Measurements from ENCODE around the gene TMPRSS7. TPM values are rescaled to one million over a fixed set of nuclear protein-coding genes. Genes with fewer than 3 reads are reported as not detected.

TMPRSS7 gene
- polyA plus RNA-seq, 1 donor (not counting 4 experiments of a cell fraction or from before 2014, with no cell fraction given): 0.18 TPM

DNA sequence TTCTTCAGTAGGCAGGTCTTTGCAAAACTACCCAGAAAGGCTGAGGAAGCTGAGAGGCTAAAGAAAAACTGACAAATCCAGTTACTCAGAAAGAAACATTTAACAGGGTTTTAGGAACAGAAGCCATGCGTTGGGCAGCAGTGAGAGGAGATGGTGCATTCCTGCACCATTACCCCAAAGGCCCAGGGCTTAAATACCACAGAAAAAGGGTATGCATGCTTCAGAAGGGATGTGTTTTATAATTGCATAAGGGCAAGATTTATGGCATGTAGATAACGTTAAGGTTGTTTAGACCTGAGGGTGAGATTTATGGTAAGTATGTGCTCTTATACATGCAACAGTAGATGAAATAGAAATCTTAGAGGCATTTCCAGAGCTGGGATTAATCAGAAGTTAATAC is 61.6 kb downstream of the TMPRSS7 start:
- FAIRE-seq (peak; percentile 29), DNase-seq (ENCODE audit: low read depth, low spot score) (no peak)
- dilution Hi-C loops (cut with MboI; ENCODE audit: extremely low pct_ligation_motif_present, low sequenced_read_pairs): no loop called here
- H3K79me2 ChIP-seq (ENCODE audit: control insufficient read depth, insufficient read depth, low read length): peaks cover 50% of the 10 kb centered on the region
- no peak overlapping the region for H3K9ac ChIP-seq (ENCODE audit: control insufficient read depth, extremely low read depth, insufficient read depth, low read length)
- peaks cover 36% of the 10 kb centered on the region for H3K4me1 ChIP-seq (ENCODE audit: control insufficient read depth, extremely low read depth, insufficient read depth, low read length)
- no peaks in the 10 kb centered on the region for H3K9me1 ChIP-seq (ENCODE audit: control insufficient read depth, extremely low read depth, insufficient read depth, low read length)
- no peak overlapping the region for H3K4me3 ChIP-seq (ENCODE audit: control insufficient read depth in 2 of 3, extremely low read depth in 1 of 3, insufficient read depth in 2 of 3, low read depth in 1 of 3, low read length in 3 of 3)
- H3K27me3 ChIP-seq (ENCODE audit: control insufficient read depth, extremely low read depth, insufficient read depth, low read length): no peaks in the 10 kb centered on the region
- no peaks in the 10 kb centered on the region for H4K20me1 ChIP-seq (ENCODE audit: control insufficient read depth, extremely low read depth, insufficient read depth, low read length)
- no peaks in the 10 kb centered on the region for H3K9me3 ChIP-seq (ENCODE audit: control insufficient read depth, low read depth, low read length)
- H3K27ac ChIP-seq (ENCODE audit: control insufficient read depth, insufficient read depth, low read length): peak overlapping the region; percentile 34
- peak overlapping the region; percentile 8 for H3K4me2 ChIP-seq (ENCODE audit: control insufficient read depth, extremely low read depth, insufficient read depth, low read depth, low read length)
- no peak for TF ChIP-seq EZH2 (IDR thresholded peaks at IDR 0.05; ENCODE audit: low read length)
- TF ChIP-seq, protein P1, sequence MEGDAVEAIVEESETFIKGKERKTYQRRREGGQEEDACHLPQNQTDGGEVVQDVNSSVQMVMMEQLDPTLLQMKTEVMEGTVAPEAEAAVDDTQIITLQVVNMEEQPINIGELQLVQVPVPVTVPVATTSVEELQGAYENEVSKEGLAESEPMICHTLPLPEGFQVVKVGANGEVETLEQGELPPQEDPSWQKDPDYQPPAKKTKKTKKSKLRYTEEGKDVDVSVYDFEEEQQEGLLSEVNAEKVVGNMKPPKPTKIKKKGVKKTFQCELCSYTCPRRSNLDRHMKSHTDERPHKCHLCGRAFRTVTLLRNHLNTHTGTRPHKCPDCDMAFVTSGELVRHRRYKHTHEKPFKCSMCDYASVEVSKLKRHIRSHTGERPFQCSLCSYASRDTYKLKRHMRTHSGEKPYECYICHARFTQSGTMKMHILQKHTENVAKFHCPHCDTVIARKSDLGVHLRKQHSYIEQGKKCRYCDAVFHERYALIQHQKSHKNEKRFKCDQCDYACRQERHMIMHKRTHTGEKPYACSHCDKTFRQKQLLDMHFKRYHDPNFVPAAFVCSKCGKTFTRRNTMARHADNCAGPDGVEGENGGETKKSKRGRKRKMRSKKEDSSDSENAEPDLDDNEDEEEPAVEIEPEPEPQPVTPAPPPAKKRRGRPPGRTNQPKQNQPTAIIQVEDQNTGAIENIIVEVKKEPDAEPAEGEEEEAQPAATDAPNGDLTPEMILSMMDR (optimal IDR thresholded peaks at IDR 0.05 in 1 of 3, IDR thresholded peaks at IDR 0.05 in 1 of 3, conservative IDR thresholded peaks at IDR 0.05 in 1 of 3; ENCODE audit: extremely low read depth in 1 of 3, insufficient read depth in 2 of 3, low read length in 3 of 3): no peak
- peaks cover 3 to 8% of the 10 kb centered on the region in 2 experiments for H3K36me3 ChIP-seq (ENCODE audit: control insufficient read depth in 2 of 2, extremely low read depth in 1 of 2, insufficient read depth in 2 of 2, low read length in 2 of 2)
- H2AFZ ChIP-seq (ENCODE audit: control insufficient read depth, low read length): no peak overlapping the region

- peaks cover 45% of the 10 kb centered on the region for H3K4me1 ChIP-seq (ENCODE audit: control insufficient read depth, extremely low read depth, insufficient read depth, low read length)
- DNase-seq (ENCODE audit: low read depth, low spot score) (peak; percentile 94), FAIRE-seq (peak; percentile 99)
- H3K36me3 ChIP-seq (ENCODE audit: control insufficient read depth in 2 of 2, extremely low read depth in 1 of 2, insufficient read depth in 2 of 2, low read length in 2 of 2): peaks cover 4 to 5% of the 10 kb centered on the region in 2 experiments
- peaks cover 43% of the 10 kb centered on the region for H3K79me2 ChIP-seq (ENCODE audit: control insufficient read depth, insufficient read depth, low read length)
- H2AFZ ChIP-seq (ENCODE audit: control insufficient read depth, low read length): no peak overlapping the region
- peaks cover 3% of the 10 kb centered on the region for H3K9me1 ChIP-seq (ENCODE audit: control insufficient read depth, extremely low read depth, insufficient read depth, low read length)
- peak overlapping the region; percentile 36 for H3K4me2 ChIP-seq (ENCODE audit: control insufficient read depth, extremely low read depth, insufficient read depth, low read depth, low read length)
- peak overlapping the region; percentile 33 for H3K27ac ChIP-seq (ENCODE audit: control insufficient read depth, insufficient read depth, low read length)
- H3K9me3 ChIP-seq (ENCODE audit: control insufficient read depth, low read depth, low read length): no peaks in the 10 kb centered on the region
- H3K27me3 ChIP-seq (ENCODE audit: control insufficient read depth, extremely low read depth, insufficient read depth, low read length): no peaks in the 10 kb centered on the region
- no peaks in the 10 kb centered on the region for H4K20me1 ChIP-seq (ENCODE audit: control insufficient read depth, extremely low read depth, insufficient read depth, low read length)
- H3K9ac ChIP-seq (ENCODE audit: control insufficient read depth, extremely low read depth, insufficient read depth, low read length): no peak overlapping the region
- no peak for TF ChIP-seq EZH2 (IDR thresholded peaks at IDR 0.05; ENCODE audit: low read length)
- TF ChIP-seq, protein P1 (optimal IDR thresholded peaks at IDR 0.05 in 1 of 3, IDR thresholded peaks at IDR 0.05 in 1 of 3, conservative IDR thresholded peaks at IDR 0.05 in 1 of 3; ENCODE audit: extremely low read depth in 1 of 3, insufficient read depth in 2 of 3, low read length in 3 of 3): no peak
- dilution Hi-C loops (cut with MboI; ENCODE audit: extremely low pct_ligation_motif_present, low sequenced_read_pairs): no loop called here
- H3K4me3 ChIP-seq (ENCODE audit: control insufficient read depth in 2 of 3, extremely low read depth in 1 of 3, insufficient read depth in 2 of 3, low read depth in 1 of 3, low read length in 3 of 3): no peak overlapping the region
Observed at GRCh38 chr3:112097378-112097777, 62.8 kb downstream of the TMPRSS7 start.
